NCI-H526 treated with DMSO at 0.1 percent for 48 hours (cell line): ENCODE measurements around the gene SUCO.
"Not testable (repeated sequence)": the region's sequence is repeated elsewhere in the genome, so short reads cannot be mapped to it uniquely, and the experiment has no call there.

ENCODE experiments used
- DNase-seq: peaks from one replicate; lab custom pipeline; 2025; lab: John Stamatoyannopoulos, UW

The SUCO gene, protein sequence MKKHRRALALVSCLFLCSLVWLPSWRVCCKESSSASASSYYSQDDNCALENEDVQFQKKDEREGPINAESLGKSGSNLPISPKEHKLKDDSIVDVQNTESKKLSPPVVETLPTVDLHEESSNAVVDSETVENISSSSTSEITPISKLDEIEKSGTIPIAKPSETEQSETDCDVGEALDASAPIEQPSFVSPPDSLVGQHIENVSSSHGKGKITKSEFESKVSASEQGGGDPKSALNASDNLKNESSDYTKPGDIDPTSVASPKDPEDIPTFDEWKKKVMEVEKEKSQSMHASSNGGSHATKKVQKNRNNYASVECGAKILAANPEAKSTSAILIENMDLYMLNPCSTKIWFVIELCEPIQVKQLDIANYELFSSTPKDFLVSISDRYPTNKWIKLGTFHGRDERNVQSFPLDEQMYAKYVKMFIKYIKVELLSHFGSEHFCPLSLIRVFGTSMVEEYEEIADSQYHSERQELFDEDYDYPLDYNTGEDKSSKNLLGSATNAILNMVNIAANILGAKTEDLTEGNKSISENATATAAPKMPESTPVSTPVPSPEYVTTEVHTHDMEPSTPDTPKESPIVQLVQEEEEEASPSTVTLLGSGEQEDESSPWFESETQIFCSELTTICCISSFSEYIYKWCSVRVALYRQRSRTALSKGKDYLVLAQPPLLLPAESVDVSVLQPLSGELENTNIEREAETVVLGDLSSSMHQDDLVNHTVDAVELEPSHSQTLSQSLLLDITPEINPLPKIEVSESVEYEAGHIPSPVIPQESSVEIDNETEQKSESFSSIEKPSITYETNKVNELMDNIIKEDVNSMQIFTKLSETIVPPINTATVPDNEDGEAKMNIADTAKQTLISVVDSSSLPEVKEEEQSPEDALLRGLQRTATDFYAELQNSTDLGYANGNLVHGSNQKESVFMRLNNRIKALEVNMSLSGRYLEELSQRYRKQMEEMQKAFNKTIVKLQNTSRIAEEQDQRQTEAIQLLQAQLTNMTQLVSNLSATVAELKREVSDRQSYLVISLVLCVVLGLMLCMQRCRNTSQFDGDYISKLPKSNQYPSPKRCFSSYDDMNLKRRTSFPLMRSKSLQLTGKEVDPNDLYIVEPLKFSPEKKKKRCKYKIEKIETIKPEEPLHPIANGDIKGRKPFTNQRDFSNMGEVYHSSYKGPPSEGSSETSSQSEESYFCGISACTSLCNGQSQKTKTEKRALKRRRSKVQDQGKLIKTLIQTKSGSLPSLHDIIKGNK (N-terminal part only)

GRCh38 chr1:172532700-172533512 lies at the start of gene SUCO:
Gene SUCO, plus strand, starts transcription at chr1:172533150. Its CDS starts 286 bp downstream, at chr1:172533436.
- DNase-seq: peak; percentile 100

GRCh38 chr1:172483448-172483847 lies 49.5 kb upstream of the SUCO start:
- no peak for DNase-seq

- peak; percentile 27 for DNase-seq
Observed at GRCh38 chr1:172484252-172484651, 48.7 kb upstream of the SUCO start.

DNA sequence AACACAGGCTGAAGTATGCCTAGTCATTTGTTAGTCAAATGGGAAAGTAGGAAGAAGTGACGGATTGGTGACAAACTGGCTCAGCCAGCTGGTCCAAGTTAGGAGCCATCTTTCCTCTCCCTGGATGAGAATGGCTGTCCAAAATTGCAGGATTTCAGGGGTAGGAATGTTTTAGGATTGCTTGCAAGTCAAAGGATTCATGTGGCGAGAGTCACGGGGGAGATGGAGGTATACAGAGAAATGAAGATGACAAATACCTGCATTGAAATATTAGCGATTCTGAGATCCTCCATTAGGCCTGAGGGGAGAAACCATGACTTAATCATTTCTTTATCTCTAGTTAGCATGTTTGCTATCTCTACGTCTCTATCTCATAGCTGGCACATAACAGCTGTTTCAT lies 47.3 kb upstream of the SUCO start:
- peak; percentile 42 for DNase-seq

- no peak for DNase-seq
Observed at GRCh38 chr1:172486805-172487454, 46.0 kb upstream of the SUCO start.

- DNase-seq: no peak
Observed at GRCh38 chr1:172487550-172487949, 45.4 kb upstream of the SUCO start.

DNA sequence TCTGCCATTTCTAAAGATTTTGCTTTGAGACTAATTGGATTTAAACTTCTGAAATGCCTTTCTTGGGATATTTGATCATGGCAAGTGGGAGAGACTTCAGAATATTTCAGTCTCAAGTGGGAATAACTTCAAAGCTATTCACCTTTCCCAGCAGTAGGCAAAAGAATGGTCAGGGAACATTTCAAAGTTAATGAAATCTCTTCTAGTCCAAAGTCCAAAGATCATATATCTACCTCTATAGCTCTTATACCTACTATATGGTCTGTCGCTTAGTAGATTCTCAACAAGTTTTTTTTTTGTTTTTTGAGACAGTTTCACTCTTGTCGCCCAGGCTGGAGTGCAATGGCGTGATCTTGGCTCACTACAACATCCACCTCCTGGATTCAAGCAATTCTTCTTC lies 44.6 kb upstream of the SUCO start:
- no peak for DNase-seq

DNA sequence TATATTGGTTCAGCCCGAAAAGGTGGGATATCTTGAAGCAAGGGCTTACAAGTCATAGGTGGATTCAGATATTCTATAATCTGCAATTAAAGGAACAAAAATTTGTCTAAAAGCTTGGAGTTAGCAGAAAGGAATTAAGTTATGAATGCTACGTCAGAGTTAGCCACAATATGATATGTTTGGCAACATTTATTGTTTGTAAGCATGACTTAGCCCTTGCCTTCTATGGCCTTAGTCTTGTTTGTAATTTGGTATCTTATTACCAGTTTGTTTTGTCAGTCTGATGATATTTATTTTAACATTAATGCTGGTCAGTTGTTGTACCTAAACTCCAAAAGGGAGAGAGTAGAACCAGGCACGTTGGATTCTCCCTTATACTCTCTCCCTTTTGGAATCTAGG lies 43.1 kb upstream of the SUCO start:
- DNase-seq: no peak

GRCh38 chr1:172492421-172492820 lies 40.5 kb upstream of the SUCO start:
- DNase-seq: no peak

DNA sequence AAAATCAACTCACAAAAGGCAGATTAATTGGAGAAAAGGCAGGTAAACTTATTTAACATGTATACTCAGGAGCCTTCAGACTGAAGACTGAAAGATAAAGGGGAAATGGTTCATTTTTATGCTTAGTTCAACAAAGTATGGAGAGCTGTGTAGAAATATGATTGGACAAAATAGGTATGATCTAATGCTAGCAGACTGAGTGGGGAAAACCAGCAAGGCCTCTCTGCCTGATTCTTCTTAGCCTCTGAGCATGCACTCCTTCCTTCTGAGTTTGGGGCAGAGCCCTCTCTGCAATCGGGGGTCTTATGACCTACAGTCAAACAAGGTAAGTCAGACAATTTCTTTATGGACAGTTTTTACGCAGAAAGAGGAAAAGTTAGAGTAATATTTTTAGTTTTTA lies 38.8 kb upstream of the SUCO start:
- DNase-seq: no peak

- not testable (repeated sequence) for DNase-seq
Observed at GRCh38 chr1:172496127-172496526, 36.8 kb upstream of the SUCO start.

GRCh38 chr1:172496678-172497077 lies 36.3 kb upstream of the SUCO start:
- DNase-seq: no peak

DNA sequence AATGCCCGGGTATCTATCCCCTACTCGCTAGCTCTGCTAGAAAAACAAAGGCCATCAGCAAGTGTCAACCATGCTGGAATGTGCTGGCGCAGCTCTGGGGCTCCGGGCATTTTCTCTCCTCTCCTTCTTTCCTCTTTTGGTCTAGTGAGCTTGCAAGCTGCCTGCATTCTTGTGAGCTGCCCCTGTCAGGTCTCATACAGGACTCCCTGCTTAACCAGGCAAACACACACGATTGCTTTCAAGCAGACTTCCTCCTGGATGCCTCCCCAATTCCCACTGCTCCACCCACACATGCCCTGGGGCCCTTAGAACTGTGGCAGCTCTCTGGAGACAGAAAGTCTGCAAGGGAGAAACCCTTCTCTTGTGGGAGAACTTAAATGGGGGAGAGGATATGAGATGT lies 35.7 kb upstream of the SUCO start:
- peak; percentile 29 for DNase-seq

DNA sequence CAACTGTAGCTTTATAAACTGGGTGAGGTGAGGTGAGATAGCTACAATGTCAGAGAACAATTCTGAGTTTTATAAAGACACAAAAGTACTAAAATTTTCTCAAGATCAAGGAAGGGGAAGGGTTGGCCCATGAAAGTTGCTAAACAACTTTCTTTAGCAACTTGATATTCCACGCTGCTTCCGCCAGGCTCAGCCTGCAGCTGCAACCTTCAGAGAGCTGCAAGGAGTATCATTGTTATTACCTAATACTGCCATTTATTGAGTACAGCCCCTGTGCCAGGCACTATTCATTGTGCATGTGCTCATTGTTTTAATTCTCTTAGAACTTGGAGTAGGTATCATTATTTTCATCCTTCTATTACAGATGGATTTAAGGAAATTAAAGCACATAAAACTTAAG lies 34.1 kb upstream of the SUCO start:
- no peak for DNase-seq

DNA sequence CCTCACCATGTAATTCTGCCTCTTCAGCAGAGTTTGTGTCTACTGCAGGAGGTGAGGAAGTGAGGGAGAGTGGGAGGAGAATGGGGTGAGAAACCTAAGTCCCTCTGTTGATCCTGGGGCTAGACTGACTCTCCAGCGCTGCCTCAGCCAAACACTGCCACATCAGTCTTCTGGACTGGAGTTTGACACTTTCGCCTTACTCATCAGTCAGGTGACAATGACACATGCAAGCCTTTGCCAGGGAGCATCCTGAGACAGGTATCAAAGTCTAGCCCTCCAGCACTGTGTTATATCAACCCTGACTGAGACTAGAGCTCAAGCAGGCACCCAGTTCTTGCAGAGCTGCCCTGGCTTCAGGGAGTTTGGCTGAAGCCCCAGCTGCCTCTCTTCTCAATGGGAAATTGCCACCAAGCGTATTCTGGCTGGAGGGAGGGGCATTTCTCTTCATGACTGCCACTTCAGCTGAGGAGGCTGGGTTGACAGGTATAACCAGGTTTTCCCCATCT lies 33.3 kb upstream of the SUCO start:
- no peak for DNase-seq

- no peak for DNase-seq
Observed at GRCh38 chr1:172500207-172500606, 32.7 kb upstream of the SUCO start.

GRCh38 chr1:172507741-172508140 lies 25.2 kb upstream of the SUCO start:
- no peak for DNase-seq

GRCh38 chr1:172510479-172510878 lies 22.5 kb upstream of the SUCO start:
- DNase-seq: no peak

DNA sequence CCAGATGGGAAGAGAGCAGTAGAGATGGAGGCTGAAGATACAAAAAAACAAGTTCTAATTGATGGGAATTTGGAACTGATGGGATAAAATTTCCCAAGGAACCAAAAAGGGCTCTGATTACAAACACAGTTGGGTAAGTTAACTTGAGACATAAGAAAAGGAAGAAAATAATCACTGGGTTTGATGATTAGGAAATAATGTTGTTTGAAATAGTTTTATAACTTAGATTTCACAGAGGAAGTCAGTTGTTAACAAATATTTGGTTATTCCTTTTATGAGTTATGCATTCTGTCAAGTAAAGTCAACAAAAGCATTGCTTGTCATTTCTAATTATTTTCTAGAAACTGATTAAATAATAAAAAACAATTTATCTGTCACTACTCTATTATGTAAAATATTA lies 20.4 kb upstream of the SUCO start:
- no peak for DNase-seq

- no peak for DNase-seq
Observed at GRCh38 chr1:172513479-172513878, 19.5 kb upstream of the SUCO start.

DNA sequence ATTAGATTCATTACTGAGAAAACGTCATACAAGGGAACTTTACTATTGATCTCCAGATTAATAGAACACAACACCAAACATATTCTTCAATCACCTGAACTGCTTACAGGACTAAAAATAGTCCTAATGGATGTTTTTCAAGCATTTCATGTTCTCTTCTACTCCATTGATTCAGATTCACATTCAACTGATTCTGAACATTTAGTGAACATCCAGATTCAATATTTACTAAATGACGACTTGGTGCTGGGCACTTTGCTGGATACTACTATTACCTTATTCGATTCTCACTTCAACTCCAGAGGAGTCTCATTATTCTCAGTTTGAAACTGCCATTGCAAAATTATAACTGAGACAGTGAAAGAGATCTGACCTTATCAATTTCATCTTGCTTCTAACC lies 18.8 kb upstream of the SUCO start:
- no peak for DNase-seq
